K562 (cell line): ENCODE measurements around the gene RNF227. TPM values are rescaled to one million over a fixed set of nuclear protein-coding genes. Genes with fewer than 3 reads are reported as not detected.

Experiments used
- ATAC-seq: fragments of 200-7000 bp; cut with Tn5 transposase; 3 replicates; pipeline ENCODE4 v1.9.1; 2020; ENCODE audit warnings: moderate library complexity
- BruUV-seq: library from RNA; stranded (reverse); fragments of 400-500 nt; replicated peaks from 2 replicates; lab custom pipeline; 2021; lab: Mats Ljungman, UMichigan
- CTCF ChIA-PET: fragments of 300-600 bp; formaldehyde crosslinking; extraction: SDS; loops from one replicate; lab custom pipeline; 2021; ENCODE audit warnings: low intra/inter-chr PET ratio; lab: Yijun Ruan, JAX
- POLR2A ChIA-PET: fragments of 300-600, 350-650 bp; sonication (Branson Sonifier 250); formaldehyde crosslinking; extraction: SDS; loops from one replicate; lab custom pipeline; 2021; ENCODE audit warnings: antibody characterized with exemption, inconsistent platforms; lab: Yijun Ruan, JAX
- DNase-seq, 4 experiments: peaks; one replicate each; pipeline versions ENCODE4 v3.0.0 to v3.0.0-alpha.2; 2011 to 2018; ENCODE audit warnings: low spot score in 3 of 4, mixed read lengths in 3 of 4; ENCODE audit errors: extremely low read depth in 1 of 4
- FAIRE-seq: peaks from 2 replicates; lab custom pipeline; 2011; peaks lifted over from hg19 to GRCh38; lab: Jason Lieb, UNC
- H2AFZ ChIP-seq: 2 replicates; pipeline ENCODE4 v1.6.0; 2011; ENCODE audit warnings: low read depth, low read length, control low read depth, inconsistent platforms
- H3K27ac ChIP-seq: fragments of 200-600 bp; 3 replicates; pipeline ENCODE4 v1.8.0; 2011; ENCODE audit warnings: low read depth, mild to moderate bottlenecking, control low read depth, inconsistent platforms, low read length, moderate library complexity, mixed read lengths; ENCODE audit errors: extremely low read depth
- H3K27me3 ChIP-seq, 2 experiments: fragments of 300-600 bp in 1 of 2; 2 replicates in 1 of 2; 3 replicates in 1 of 2; pipeline versions ENCODE4 v1.6.0 to v1.8.0; 2011; ENCODE audit warnings: inconsistent platforms in 2 of 2, low read length in 2 of 2, mild to moderate bottlenecking in 1 of 2, mixed read lengths in 1 of 2, moderate library complexity in 1 of 2; ENCODE audit not compliant: control insufficient read depth in 2 of 2, insufficient read depth in 2 of 2
- H3K36me3 ChIP-seq: fragments of 300-600 bp; 3 replicates; pipeline ENCODE4 v1.8.0; 2011; ENCODE audit warnings: mild to moderate bottlenecking, low read length, inconsistent platforms; ENCODE audit not compliant: control insufficient read depth, insufficient read depth
- H3K4me1 ChIP-seq, 2 experiments: fragments of 200-600 bp in 1 of 2; replicated peaks in 1 of 2; 2 replicates in 1 of 2; 3 replicates in 1 of 2; pipeline versions ENCODE4 v1.5.1 to v1.8.0; 2011; ENCODE audit warnings: inconsistent platforms in 2 of 2, low read length in 2 of 2, mild to moderate bottlenecking in 1 of 2, mixed read lengths in 1 of 2, moderate library complexity in 1 of 2; ENCODE audit not compliant: control insufficient read depth in 2 of 2, insufficient read depth in 2 of 2
- H3K4me2 ChIP-seq: 2 replicates; pipeline ENCODE4 v1.6.1; 2011; ENCODE audit warnings: low read length, control low read depth, inconsistent platforms, mixed read lengths; ENCODE audit not compliant: insufficient read depth
- H3K4me3 ChIP-seq: fragments of 200-600 bp; sonication (generic), shearing (Covaris generic); 2 replicates; pipeline ENCODE4 v1.5.1; 2016; ENCODE audit warnings: control low read depth, inconsistent platforms
- H3K79me2 ChIP-seq: fragments of 200-600 bp; 3 replicates; pipeline ENCODE4 v1.8.0; 2011; ENCODE audit warnings: low read length, inconsistent platforms; ENCODE audit not compliant: control insufficient read depth, insufficient read depth
- H3K9ac ChIP-seq, 2 experiments: 2 replicates each; pipeline versions ENCODE4 v1.6.0 to v1.6.1; 2011; ENCODE audit warnings: low read depth in 2 of 2, low read length in 2 of 2, control low read depth in 1 of 2, inconsistent platforms in 1 of 2, mild to moderate bottlenecking in 1 of 2, mixed read lengths in 1 of 2; ENCODE audit not compliant: insufficient read depth in 1 of 2
- H3K9me1 ChIP-seq: one replicate; pipeline ENCODE4 v1.6.0; 2011; ENCODE audit warnings: inconsistent platforms, mild to moderate bottlenecking, low read length, moderate library complexity; ENCODE audit not compliant: control insufficient read depth, insufficient read depth
- H3K9me3 ChIP-seq: replicated peaks from 2 replicates; pipeline ENCODE4 v1.5.1; 2011; ENCODE audit warnings: low read depth, low read length, inconsistent platforms; ENCODE audit not compliant: control insufficient read depth, insufficient read depth
- H4K20me1 ChIP-seq: replicated peaks from 2 replicates; pipeline ENCODE4 v1.6.1; 2011; ENCODE audit warnings: low read length, inconsistent platforms, mixed read lengths; ENCODE audit not compliant: control insufficient read depth, insufficient read depth
- CBX2 ChIP-seq: fragments of 200-600 bp; sonication (generic); IDR thresholded peaks from one replicate; pipeline ENCODE4 v1.6.1; 2012; ENCODE audit warnings: mild to moderate bottlenecking, low read length, inconsistent platforms; ENCODE audit not compliant: insufficient read depth, poor library complexity, severe bottlenecking
- DIDO1 ChIP-seq: fragments of 450-650 bp; IDR thresholded peaks from 2 replicates; pipeline ENCODE4 v1.6.1; 2016; ENCODE audit warnings: low read depth, missing biosample characterization, missing genetic modification characterization
- DMBX1 ChIP-seq: fragments of 250-450 bp; sonication (Bioruptor Pico); IDR thresholded peaks from 2 replicates; pipeline ENCODE4 v1.8.0; 2022; ENCODE audit warnings: inconsistent platforms, mild to moderate bottlenecking, moderate library complexity, borderline replicate concordance
- EHMT2 ChIP-seq: fragments of 450-650 bp; IDR thresholded peaks from 2 replicates; pipeline ENCODE4 v1.6.1; 2018; ENCODE audit warnings: antibody characterized with exemption
- RBM17 ChIP-seq: fragments of 200-400 bp; formaldehyde crosslinking; IDR thresholded peaks from 2 replicates; pipeline ENCODE4 v1.6.1; 2017; ENCODE audit warnings: low read depth, mild to moderate bottlenecking, low read length, borderline replicate concordance
- TGIF2 ChIP-seq: sonication (generic); formaldehyde crosslinking; IDR thresholded peaks from 2 replicates; pipeline ENCODE4 v1.8.1; 2022; ENCODE audit warnings: mild to moderate bottlenecking, missing genetic modification reagents, moderate library complexity
- ZKSCAN3 ChIP-seq: fragments of 250-450 bp; sonication (Bioruptor Pico); IDR thresholded peaks from 2 replicates; pipeline ENCODE4 v1.4.0; 2020
- ZNF140 ChIP-seq: fragments of 250-450 bp; sonication (Bioruptor Pico); IDR thresholded peaks from 2 replicates; pipeline ENCODE4 v1.8.0; 2021; ENCODE audit warnings: moderate library complexity, mild to moderate bottlenecking, inconsistent platforms
- ZNF347 ChIP-seq: fragments of 450-650 bp; formaldehyde crosslinking; IDR thresholded peaks from 2 replicates; pipeline ENCODE4 v1.4.0; 2020; ENCODE audit warnings: low read depth, mild to moderate bottlenecking, moderate library complexity
- WGBS: fragments of 100-300 bp; shearing (Covaris generic); methylation state at CpG from one replicate; pipeline ENCODE4 v1.1.6; 2016; ENCODE audit warnings: low coverage, mixed read lengths; ENCODE audit not compliant: insufficient coverage; ENCODE audit errors: missing lambda C conversion rate; 5-methylcytosine and 5-hydroxymethylcytosine counted together
- in situ Hi-C: fragments of 300-500 bp; cut with MboI; formaldehyde crosslinking; loops from 4 replicates; pipeline ENCODE4 v1.15.0; 2018; ENCODE audit warnings: inconsistent platforms, mixed read lengths
- intact Hi-C: fragments of 100-400 bp; cut with micrococcal nuclease; formaldehyde crosslinking; loops from 2 replicates; pipeline ENCODE4 v1.14.2; 2022
- polyA plus RNA-seq, 8 experiments: library from polyadenylated mRNA; depleted of rRNA in 4 of 8; stranded (reverse) in 5 of 8; unstranded in 3 of 8; fragments of >200 nt; fragmentation: Nextera tagmentation in 2 of 8; fragmentation: Illumina TruSeq in 1 of 8; extraction: Ambion mirVana in 2 of 8; extraction: Trizol in 1 of 8; gene quantifications; 2 replicates each; pipeline versions ENCODE4 v1.2.1 to v1.2.3, GENCODE V29; 2011 to 2014; ENCODE audit warnings: inconsistent platforms in 1 of 8, missing spikeins in 1 of 8
- total RNA-seq, 7 experiments: library from RNA; depleted of rRNA in 6 of 7; stranded (reverse); fragments of >200 nt in 6 of 7; fragmentation: Illumina TruSeq in 2 of 7; extraction: Trizol in 2 of 7; gene quantifications; 2 replicates each; pipeline versions ENCODE4 v1.2.1 to v1.2.3, GENCODE V29; 2011 to 2021; ENCODE audit warnings: low replicate concordance in 1 of 7
- TF ChIP-seq, protein P1 (sequence below): fragments of 250-450 bp; sonication (Bioruptor Pico); IDR thresholded peaks from 2 replicates; pipeline ENCODE4 v1.9.0; 2021; ENCODE audit warnings: mild to moderate bottlenecking
- TF ChIP-seq, protein P2 (sequence below): fragments of 450-650 bp; formaldehyde crosslinking; IDR thresholded peaks from 2 replicates; pipeline ENCODE4 v1.4.0; 2022; ENCODE audit warnings: missing genetic modification characterization

Gene RNF227
- total and polyA plus RNA-seq, 9 of the 15 experiments (the other 6 are each of a cell fraction or from before 2014, with no cell fraction given): 1.1 to 6.7 (median 2.3) TPM

DNA sequence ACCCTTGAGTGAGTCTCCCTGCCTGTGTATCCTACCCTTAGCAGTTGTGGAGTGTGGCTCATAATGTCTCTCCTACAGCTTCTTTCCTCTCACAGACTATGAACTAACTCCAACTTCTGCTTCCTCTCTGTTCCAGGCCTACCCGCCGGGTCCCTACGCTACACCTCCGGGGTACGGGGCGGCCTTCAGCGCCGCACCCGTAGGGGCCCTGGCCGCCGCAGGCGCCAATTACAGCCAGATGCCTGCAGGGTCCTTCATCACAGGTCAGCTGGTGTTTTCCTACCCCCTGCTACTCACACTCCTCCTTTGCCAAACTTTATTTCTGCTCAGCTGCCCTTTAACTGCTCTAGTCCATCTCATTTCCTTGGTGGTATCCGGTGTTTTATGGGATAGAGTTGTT lies 5.4 kb downstream of the RNF227 start:
- Histone ChIP-seq H3K4me3 (no peak overlapping the region), H2AFZ (no peak overlapping the region), H3K36me3 (peaks cover 33% of the 10 kb centered on the region; the same call in 2 of the 3 replicates), H3K79me2 (peaks cover 8% of the 10 kb centered on the region; the same call in 1 of the 3 replicates), H3K9me1 (no peaks in the 10 kb centered on the region), H4K20me1 (no peaks in the 10 kb centered on the region), H3K27me3 (no peaks in the 10 kb centered on the region), H3K27ac (no peak overlapping the region), H3K4me1 (peaks cover 9 to 11% of the 10 kb centered on the region in 2 experiments; a peak in 4 of 5 replicates), H3K4me2 (no peak overlapping the region), H3K9ac (no peak overlapping the region), H3K9me3 (no peaks in the 10 kb centered on the region)
- FAIRE-seq: no peak
- in situ Hi-C loops (loop anchor here (5.0 kb wide), 1 partner anchor 147 kb away; no protein-coding TSS in a partner anchor), intact Hi-C loops (no loop called here)
- BruUV-seq: no TSS peak
- 96% methylated on average over 11 of the region's 13 CpGs for WGBS
- POLR2A ChIA-PET: interaction anchor here (0.7 to 1.0 kb wide), 2 partner anchors 12 to 54 kb away, joined by 3 to 5 read pairs; partner anchors contain the start of gene NAA38
- ATAC-seq: no peak
- DNase-seq: no peak
- TF ChIP-seq DMBX1 (CRISPR knock-in tag): no peak
- TF ChIP-seq ZKSCAN3 (CRISPR knock-in tag): no peak
- no peak for TF ChIP-seq ZNF347 (CRISPR knock-in tag)
- no peak for TF ChIP-seq DIDO1
- no peak for TF ChIP-seq RBM17
- TF ChIP-seq, protein P1, sequence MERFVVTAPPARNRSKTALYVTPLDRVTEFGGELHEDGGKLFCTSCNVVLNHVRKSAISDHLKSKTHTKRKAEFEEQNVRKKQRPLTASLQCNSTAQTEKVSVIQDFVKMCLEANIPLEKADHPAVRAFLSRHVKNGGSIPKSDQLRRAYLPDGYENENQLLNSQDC (CRISPR knock-in tag): no peak
- no peak for TF ChIP-seq ZNF140
- TF ChIP-seq EHMT2: no peak
- TF ChIP-seq, protein P2, sequence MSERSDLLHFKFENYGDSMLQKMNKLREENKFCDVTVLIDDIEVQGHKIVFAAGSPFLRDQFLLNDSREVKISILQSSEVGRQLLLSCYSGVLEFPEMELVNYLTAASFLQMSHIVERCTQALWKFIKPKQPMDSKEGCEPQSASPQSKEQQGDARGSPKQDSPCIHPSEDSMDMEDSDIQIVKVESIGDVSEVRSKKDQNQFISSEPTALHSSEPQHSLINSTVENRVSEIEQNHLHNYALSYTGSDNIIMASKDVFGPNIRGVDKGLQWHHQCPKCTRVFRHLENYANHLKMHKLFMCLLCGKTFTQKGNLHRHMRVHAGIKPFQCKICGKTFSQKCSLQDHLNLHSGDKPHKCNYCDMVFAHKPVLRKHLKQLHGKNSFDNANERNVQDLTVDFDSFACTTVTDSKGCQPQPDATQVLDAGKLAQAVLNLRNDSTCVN: no peak
- TF ChIP-seq CBX2: no peak
- no peak for TF ChIP-seq TGIF2 (CRISPR knock-in tag)
- CTCF ChIA-PET: no interaction called here
